HUES48 (cell line): ENCODE measurements around the gene IGFBP4.

Experiments used
- H3K27ac ChIP-seq: one replicate; pipeline ENCODE4 v1.7.0; 2013; ENCODE audit warnings: low read depth, low read length, inconsistent platforms
- H3K27me3 ChIP-seq: 2 replicates; pipeline ENCODE4 v1.6.1; 2013; ENCODE audit warnings: mild to moderate bottlenecking, low read length; ENCODE audit not compliant: control insufficient read depth, insufficient read depth
- H3K36me3 ChIP-seq: 2 replicates; pipeline ENCODE4 v1.6.1; 2013; ENCODE audit warnings: low read length; ENCODE audit not compliant: control insufficient read depth, insufficient read depth
- H3K4me1 ChIP-seq: 2 replicates; pipeline ENCODE4 v1.6.1; 2013; ENCODE audit warnings: mild to moderate bottlenecking, low read length; ENCODE audit not compliant: control insufficient read depth, insufficient read depth
- H3K4me3 ChIP-seq: 2 replicates; pipeline ENCODE4 v1.5.1; 2013; ENCODE audit warnings: mild to moderate bottlenecking, low read depth, low read length
- H3K9ac ChIP-seq: 2 replicates; pipeline ENCODE4 v1.6.1; 2013; ENCODE audit warnings: mild to moderate bottlenecking, low read depth, low read length, moderate library complexity
- H3K9me3 ChIP-seq: 2 replicates; pipeline ENCODE4 v1.6.1; 2013; ENCODE audit warnings: low read length; ENCODE audit not compliant: control insufficient read depth, insufficient read depth

The IGFBP4 gene

GRCh38 chr17:40447806-40448205, 4.6 kb downstream of the IGFBP4 start:
- H3K9me3 ChIP-seq = no peaks in the 10 kb centered on the region
- no peaks in the 10 kb centered on the region for H3K27me3 ChIP-seq
- no peak overlapping the region for H3K4me3 ChIP-seq
- H3K9ac ChIP-seq = no peak overlapping the region
- no peak overlapping the region for H3K27ac ChIP-seq
- peaks cover 17% of the 10 kb centered on the region for H3K4me1 ChIP-seq
- H3K36me3 ChIP-seq = peaks cover 8% of the 10 kb centered on the region

- H3K4me3 ChIP-seq = no peak overlapping the region
- no peaks in the 10 kb centered on the region for H3K9me3 ChIP-seq
- H3K27ac ChIP-seq = no peak overlapping the region
- H3K9ac ChIP-seq = no peak overlapping the region
- peaks cover 12% of the 10 kb centered on the region for H3K36me3 ChIP-seq
- H3K27me3 ChIP-seq = no peaks in the 10 kb centered on the region
- peaks cover 17% of the 10 kb centered on the region for H3K4me1 ChIP-seq
Observed at GRCh38 chr17:40448213-40448638, 5.0 kb downstream of the IGFBP4 start.

DNA sequence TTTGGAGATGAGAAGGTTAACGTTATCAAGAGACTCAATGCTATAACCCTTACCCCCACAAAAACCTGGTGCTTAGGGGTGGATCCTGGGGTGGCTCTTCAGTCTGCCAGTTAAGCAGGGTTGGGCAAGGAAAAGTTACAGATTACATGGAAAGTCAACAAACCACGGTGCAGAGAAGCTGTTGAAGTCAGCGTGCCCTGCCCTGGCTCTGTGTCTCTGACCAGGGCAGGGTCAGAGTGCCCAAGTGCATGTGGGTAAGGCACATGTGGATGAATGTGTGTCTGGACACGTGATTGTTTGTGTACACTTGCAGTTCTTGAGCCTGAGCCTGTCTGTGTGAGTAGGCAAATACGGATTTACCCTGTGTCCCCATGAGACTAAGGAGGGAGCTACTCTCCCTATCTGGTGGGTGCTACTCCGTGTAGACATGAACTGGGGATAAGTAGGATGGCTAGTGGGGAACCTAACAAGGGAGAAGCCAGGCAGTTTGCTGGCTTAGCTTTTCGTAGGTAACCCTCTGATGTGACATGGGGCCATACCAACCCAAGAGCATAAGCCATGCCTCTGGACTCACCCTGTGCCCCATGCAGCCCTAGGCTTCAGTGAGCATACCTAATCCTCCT, 5.5 kb downstream of the IGFBP4 start:
- Histone ChIP-seq H3K9me3 (no peaks in the 10 kb centered on the region), H3K27me3 (no peaks in the 10 kb centered on the region), H3K4me3 (no peak overlapping the region), H3K36me3 (peaks cover 17% of the 10 kb centered on the region), H3K4me1 (peaks cover 17% of the 10 kb centered on the region), H3K9ac (no peak overlapping the region), H3K27ac (no peak overlapping the region)

DNA sequence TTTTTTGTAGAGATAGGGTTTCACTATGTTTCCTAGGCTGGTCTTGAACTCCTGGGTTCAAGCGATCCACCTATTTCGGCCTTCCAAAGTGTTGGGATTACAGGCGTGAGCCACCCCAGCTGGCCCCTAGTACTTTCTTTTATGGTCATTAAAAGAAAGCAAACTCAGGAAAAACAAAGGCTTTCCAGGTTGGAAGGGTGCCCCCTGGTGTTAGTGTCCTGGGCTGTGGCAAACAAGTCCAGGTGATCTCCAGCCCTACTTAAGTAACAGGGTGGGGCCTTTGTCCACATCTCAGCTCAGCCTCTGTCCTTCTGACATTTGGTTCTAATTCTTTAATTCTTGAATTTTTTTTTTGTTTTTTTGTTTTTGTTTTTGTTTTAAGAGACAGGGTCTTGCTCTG, 6.9 kb downstream of the IGFBP4 start:
- H3K9me3 ChIP-seq = no peaks in the 10 kb centered on the region
- no peak overlapping the region for H3K4me3 ChIP-seq
- no peak overlapping the region for H3K27ac ChIP-seq
- H3K9ac ChIP-seq = no peak overlapping the region
- H3K4me1 ChIP-seq = peaks cover 9% of the 10 kb centered on the region
- H3K27me3 ChIP-seq = no peaks in the 10 kb centered on the region
- H3K36me3 ChIP-seq = peaks cover 31% of the 10 kb centered on the region

DNA sequence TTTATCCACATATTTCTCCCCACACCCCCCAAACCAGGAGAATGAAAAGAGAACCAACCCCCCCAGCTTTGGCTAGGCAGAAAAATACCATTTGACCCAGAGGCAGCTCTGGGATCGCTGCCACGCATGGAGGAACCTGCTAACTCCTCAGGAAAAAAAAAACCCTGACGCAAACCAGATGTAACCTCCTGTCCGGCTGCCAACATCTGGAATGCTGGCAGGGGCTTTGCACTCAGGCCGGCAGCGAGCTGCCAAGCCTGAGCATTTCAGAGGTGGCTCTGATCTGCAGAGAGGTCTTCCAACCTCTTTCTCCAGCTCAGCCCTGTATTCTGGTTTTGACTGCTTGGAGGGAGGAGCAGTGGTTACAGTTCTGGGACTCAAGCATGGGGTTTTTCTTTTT, 8.2 kb downstream of the IGFBP4 start:
- Histone ChIP-seq H3K4me1 (no peaks in the 10 kb centered on the region; the same call in 1 of the 2 replicates), H3K27me3 (no peaks in the 10 kb centered on the region), H3K36me3 (peaks cover 42% of the 10 kb centered on the region)

DNA sequence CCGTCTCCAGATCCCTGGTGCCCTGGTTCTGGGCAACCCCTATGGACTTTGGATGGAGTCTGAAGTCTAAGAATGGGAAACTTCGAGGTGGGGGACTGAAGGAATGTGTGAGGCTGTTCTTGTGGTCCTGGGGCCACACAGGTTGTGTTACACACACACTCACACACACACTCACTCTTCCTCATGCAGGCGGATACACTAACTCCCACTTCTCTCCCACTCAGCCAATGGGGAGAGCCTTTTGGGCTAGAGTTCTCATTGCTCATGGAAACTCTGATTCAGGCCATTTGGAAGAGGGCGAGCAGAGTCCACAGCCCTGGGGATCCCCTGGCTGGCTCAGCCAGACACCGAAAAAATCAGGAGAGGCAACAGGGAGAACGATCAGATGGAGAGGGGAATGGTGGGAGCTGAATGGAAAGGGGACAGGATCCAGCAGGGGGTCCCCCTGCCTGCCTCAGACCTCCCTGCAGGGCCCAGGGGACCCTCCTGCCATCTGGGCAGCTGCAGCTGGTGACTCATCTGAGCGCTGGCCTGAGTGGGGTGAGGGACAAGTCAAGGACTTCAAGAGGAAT, 9.1 kb downstream of the IGFBP4 start:
- H3K9me3 ChIP-seq = no peaks in the 10 kb centered on the region
- no peaks in the 10 kb centered on the region for H3K27me3 ChIP-seq
- H3K4me3 ChIP-seq = no peak overlapping the region
- H3K27ac ChIP-seq = no peak overlapping the region
- peaks cover under 1% of the 10 kb centered on the region; the same call in 1 of the 2 replicates for H3K4me1 ChIP-seq
- H3K9ac ChIP-seq = no peak overlapping the region
- peaks cover 50% of the 10 kb centered on the region for H3K36me3 ChIP-seq

More for the DNA sequence above, 8.2 kb downstream of the IGFBP4 start:
- Histone ChIP-seq H3K9ac (no peak overlapping the region), H3K27ac (no peak overlapping the region), H3K9me3 (no peaks in the 10 kb centered on the region), H3K4me3 (no peak overlapping the region)

GRCh38 chr17:40452921-40453378, 9.7 kb downstream of the IGFBP4 start:
- peaks cover 7% of the 10 kb centered on the region for H3K4me1 ChIP-seq
- H3K27ac ChIP-seq = no peak overlapping the region
- H3K9ac ChIP-seq = no peak overlapping the region
- no peak overlapping the region for H3K4me3 ChIP-seq
- no peaks in the 10 kb centered on the region for H3K27me3 ChIP-seq
- peaks cover 55% of the 10 kb centered on the region for H3K36me3 ChIP-seq
- no peaks in the 10 kb centered on the region for H3K9me3 ChIP-seq

- Histone ChIP-seq H3K27ac (no peak overlapping the region), H3K4me3 (no peak overlapping the region), H3K27me3 (no peaks in the 10 kb centered on the region), H3K9ac (no peak overlapping the region), H3K36me3 (peaks cover 55% of the 10 kb centered on the region), H3K9me3 (no peaks in the 10 kb centered on the region), H3K4me1 (peaks cover 10% of the 10 kb centered on the region)
Observed at GRCh38 chr17:40453881-40454612, 10.8 kb downstream of the IGFBP4 start.

DNA sequence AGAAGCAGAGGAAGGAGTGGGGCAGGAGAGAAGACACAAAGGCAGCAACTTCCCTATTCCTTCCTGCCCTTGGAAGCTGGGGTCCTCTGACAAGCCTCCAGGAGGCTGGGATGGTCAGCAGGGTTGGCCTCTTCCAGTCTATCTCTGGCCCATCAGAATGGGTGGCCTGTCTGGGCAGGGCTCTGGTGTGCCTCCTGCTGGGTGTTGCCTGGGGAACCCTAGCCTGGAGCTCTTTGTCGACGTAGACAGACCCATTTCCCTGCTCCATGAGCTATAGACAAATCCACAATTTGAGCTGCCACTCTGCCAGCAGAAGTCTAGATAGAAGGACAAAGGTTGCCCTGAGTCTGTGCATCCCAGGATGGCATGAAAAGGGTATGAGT, 11.4 kb downstream of the IGFBP4 start:
- no peak overlapping the region for H3K4me3 ChIP-seq
- H3K27me3 ChIP-seq = no peaks in the 10 kb centered on the region
- H3K9ac ChIP-seq = no peak overlapping the region
- no peak overlapping the region for H3K27ac ChIP-seq
- H3K4me1 ChIP-seq = peaks cover 10% of the 10 kb centered on the region
- no peaks in the 10 kb centered on the region for H3K9me3 ChIP-seq
- H3K36me3 ChIP-seq = peaks cover 55% of the 10 kb centered on the region

DNA sequence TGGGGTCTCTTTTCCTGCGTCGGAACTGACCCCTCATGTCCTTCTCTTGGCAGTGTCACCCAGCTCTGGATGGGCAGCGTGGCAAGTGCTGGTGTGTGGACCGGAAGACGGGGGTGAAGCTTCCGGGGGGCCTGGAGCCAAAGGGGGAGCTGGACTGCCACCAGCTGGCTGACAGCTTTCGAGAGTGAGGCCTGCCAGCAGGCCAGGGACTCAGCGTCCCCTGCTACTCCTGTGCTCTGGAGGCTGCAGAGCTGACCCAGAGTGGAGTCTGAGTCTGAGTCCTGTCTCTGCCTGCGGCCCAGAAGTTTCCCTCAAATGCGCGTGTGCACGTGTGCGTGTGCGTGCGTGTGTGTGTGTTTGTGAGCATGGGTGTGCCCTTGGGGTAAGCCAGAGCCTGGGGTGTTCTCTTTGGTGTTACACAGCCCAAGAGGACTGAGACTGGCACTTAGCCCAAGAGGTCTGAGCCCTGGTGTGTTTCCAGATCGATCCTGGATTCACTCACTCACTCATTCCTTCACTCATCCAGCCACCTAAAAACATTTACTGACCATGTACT, 13.2 kb downstream of the IGFBP4 start:
- H3K27ac ChIP-seq = no peak overlapping the region
- H3K9me3 ChIP-seq = no peaks in the 10 kb centered on the region
- no peaks in the 10 kb centered on the region for H3K27me3 ChIP-seq
- peaks cover 55% of the 10 kb centered on the region for H3K36me3 ChIP-seq
- no peak overlapping the region for H3K4me3 ChIP-seq
- no peak overlapping the region for H3K9ac ChIP-seq
- H3K4me1 ChIP-seq = peaks cover 10% of the 10 kb centered on the region

- H3K4me1 ChIP-seq = peaks cover 13% of the 10 kb centered on the region
- no peak overlapping the region for H3K4me3 ChIP-seq
- no peak overlapping the region for H3K27ac ChIP-seq
- no peaks in the 10 kb centered on the region for H3K9me3 ChIP-seq
- no peaks in the 10 kb centered on the region for H3K27me3 ChIP-seq
- H3K36me3 ChIP-seq = peaks cover 49% of the 10 kb centered on the region
- H3K9ac ChIP-seq = no peak overlapping the region
Observed at GRCh38 chr17:40457369-40457768, 14.1 kb downstream of the IGFBP4 start.
